ENCODE data around the gene CDH13.
A peak's percentile ranks its signal among the peaks of the same experiment; 100 is the strongest.

The CDH13 gene

GRCh38 chr16:83449861-83450260 is 823.1 kb downstream of the CDH13 start:
- FAIRE-seq (no peak), DNase-seq (ENCODE audit: insufficient read length, low spot score) (no peak)
- TF ChIP-seq POLR2A (IDR thresholded peaks at IDR 0.05; ENCODE audit: low read depth, low read length), result no peak

DNA sequence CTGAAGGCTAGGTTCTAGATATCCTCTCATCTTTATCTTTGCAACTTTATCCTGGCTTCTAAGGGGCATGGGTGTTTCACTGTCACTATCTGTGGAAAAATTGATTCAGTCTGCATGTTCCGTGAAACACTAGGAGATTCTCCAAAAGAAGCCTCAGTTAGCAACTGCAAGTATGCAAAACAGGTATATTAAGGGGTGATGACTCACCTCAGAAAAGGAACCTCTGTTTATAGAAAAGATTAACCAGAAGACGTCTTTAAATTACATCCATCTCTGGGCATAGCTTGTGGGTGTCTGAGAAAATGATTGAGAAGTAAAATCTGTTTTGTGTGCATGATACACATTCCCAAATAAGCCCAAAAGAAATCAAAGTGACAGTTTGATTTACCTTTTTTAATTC is 827.2 kb downstream of the CDH13 start:
- FAIRE-seq (no peak), DNase-seq (ENCODE audit: insufficient read length, low spot score) (no peak)
- no peak for TF ChIP-seq POLR2A (IDR thresholded peaks at IDR 0.05; ENCODE audit: low read depth, low read length)

GRCh38 chr16:83455716-83456115 is 828.9 kb downstream of the CDH13 start:
- FAIRE-seq (no peak), DNase-seq (ENCODE audit: insufficient read length, low spot score) (no peak)
- TF ChIP-seq POLR2A (IDR thresholded peaks at IDR 0.05; ENCODE audit: low read depth, low read length), result no peak

DNA sequence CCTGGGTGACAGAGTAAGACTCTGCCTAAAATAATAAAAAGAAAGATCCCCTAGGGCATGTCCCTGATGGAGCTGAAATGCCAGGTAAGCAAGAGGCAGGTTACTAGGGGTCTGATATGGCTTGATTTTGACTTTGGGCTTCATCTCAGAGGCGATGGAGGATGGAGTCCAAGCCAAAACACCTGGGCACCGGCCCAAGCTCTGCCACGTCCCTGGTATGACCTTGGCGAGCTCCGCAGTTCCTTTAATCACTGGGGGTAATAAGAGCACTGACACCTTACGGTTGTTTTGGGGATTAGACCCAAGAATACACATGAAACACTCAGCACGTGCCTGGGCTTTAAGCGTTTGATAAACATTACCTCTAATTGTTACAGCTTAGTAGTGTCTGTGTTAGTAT is 830.2 kb downstream of the CDH13 start:
- DNase-seq (ENCODE audit: insufficient read length, low spot score) (no peak), FAIRE-seq (no peak)
- no peak for TF ChIP-seq POLR2A (IDR thresholded peaks at IDR 0.05; ENCODE audit: low read depth, low read length)

DNA sequence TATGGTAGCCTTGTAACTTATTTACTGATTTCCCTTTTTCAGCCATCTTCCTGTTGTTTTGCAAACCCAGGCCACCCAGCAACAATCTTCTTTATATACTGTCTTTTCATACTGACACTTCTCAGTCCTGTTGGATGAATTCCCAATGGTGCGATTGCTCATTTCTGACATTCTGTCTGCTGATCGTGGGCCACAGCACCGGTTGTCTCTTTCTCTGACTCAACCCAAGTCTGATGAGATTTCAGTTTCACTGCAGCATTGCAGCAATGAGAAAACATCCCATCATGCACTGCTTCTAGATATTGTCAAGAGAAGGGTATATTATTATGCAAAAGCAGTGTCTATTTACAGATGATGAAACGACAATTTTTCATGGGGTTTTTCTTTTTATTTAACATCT is 831.8 kb downstream of the CDH13 start:
- FAIRE-seq (no peak), DNase-seq (ENCODE audit: insufficient read length, low spot score) (peak; percentile 42)
- TF ChIP-seq POLR2A (IDR thresholded peaks at IDR 0.05; ENCODE audit: low read depth, low read length), result no peak

GRCh38 chr16:83464991-83465390 is 838.2 kb downstream of the CDH13 start:
- no peak for FAIRE-seq
- DNase-seq (ENCODE audit: insufficient read length, low spot score), result no peak
- TF ChIP-seq POLR2A (IDR thresholded peaks at IDR 0.05; ENCODE audit: low read depth, low read length), result no peak

DNA sequence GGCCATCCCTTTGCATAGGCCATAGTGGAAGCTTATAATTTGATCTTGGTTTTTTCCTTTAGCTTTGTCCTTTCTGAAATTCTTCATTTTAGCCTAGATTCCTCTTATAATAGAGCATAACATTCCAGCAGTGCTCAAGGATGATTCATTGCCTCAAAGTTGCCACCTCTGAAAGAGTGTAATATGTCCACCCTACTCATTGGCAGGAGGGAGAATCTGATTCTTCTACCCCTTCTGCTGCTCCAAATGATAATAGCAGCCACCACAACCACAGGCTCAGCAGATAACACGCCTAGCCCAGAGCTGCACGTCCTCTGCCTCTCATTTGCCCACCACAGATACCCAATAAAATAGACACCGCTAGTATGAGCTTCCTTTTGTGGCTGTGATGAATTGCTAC is 843.6 kb downstream of the CDH13 start:
- no peak for TF ChIP-seq POLR2A (IDR thresholded peaks at IDR 0.05; ENCODE audit: low read depth, low read length)
- FAIRE-seq (no peak), DNase-seq (ENCODE audit: insufficient read length, low spot score) (peak; percentile 35)

DNA sequence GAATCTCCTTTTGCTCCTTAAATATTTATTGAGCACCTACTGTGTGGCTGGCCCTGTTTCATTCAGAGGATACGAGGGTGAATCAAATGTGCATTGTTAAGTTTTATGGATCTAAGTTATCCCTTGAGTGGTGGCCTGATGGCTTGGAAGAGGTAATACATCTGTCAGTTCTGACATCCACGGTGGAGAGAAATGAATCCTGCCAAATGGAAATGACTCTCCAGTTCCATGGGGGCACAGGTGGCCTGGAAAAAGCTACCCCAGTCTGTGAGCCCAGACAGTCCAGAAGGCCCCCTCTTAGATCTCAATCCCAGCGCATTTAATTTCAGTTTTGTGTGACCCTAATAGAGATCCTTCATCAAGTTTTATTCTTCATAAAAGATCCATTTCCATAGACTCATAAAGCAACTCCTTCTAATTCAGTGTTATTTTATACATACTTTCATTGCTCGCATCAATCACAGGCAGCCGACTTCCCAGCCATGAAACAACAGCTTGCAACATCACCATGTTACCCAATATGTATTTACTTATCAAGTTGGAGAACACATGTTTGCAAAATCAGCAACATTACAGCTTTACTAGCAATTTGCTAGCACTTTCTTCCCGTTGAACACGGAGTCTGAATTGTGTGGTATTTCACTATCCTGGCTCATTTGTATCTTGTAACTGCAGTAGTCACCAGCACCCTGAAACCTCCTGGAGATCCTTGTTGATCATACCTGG is 846.2 kb downstream of the CDH13 start:
- no peak for TF ChIP-seq POLR2A (IDR thresholded peaks at IDR 0.05; ENCODE audit: low read depth, low read length)
- DNase-seq (ENCODE audit: insufficient read length, low spot score) (no peak), FAIRE-seq (no peak)

DNA sequence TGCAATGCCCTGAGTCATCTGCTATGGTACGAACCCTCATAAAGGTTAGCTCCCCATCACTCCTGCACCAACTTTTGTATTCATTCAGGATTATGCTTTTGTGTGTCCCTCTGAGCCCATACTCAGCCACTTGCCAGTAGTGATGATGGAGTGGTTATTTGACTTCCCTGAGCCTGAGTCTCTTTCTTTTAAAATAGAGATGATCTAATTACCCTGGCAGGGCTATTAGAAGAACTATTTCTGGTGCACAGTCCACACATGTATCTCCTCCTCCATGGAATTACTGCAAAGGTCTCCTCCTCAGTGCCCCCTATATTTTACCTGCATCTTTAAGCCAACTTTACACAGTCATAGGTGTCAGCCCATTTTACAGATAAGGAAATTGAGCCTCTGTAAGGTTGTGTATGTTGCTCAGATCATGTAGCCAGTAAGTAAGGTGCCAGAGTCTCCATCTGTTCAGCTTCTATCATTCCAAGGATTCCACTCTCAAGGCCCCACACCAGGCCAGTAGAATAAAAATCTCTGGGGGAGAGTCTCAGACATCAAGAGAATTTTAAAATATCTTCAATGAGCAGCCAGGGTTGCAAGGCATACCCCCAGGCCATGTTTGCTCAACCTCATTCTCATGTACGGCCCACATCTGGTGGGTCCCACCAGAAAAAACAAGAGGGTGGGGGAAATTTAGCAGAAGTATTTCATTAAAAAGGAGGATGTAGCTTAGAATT is 847.3 kb downstream of the CDH13 start:
- no peak for FAIRE-seq
- TF ChIP-seq POLR2A (IDR thresholded peaks at IDR 0.05; ENCODE audit: low read depth, low read length), result no peak
- DNase-seq (ENCODE audit: insufficient read length, low spot score), result no peak

GRCh38 chr16:83475108-83475507 is 848.3 kb downstream of the CDH13 start:
- no peak for TF ChIP-seq POLR2A (IDR thresholded peaks at IDR 0.05; ENCODE audit: low read depth, low read length)
- FAIRE-seq (no peak), DNase-seq (ENCODE audit: insufficient read length, low spot score) (peak; percentile 16)

DNA sequence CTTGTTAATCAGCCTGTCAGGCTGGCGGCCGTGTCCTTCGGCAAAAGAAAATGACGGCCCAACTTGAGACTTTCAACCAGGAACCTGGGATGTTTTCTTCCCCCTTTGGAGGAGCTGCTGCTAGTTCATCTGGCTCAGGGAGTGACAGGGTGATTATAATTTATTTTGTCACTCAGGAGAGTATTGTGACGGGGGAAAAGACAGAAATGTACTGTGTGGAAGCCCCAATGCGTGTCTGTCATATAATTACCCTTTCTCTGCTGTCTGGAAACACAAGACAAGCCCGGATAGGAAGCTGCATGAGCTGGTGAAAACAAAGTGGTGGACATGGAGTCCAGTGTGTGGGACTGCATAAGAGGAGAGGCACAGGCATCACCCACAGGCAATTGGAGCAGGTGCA is 854.8 kb downstream of the CDH13 start:
- FAIRE-seq, result no peak
- no peak for TF ChIP-seq POLR2A (IDR thresholded peaks at IDR 0.05; ENCODE audit: low read depth, low read length)
- no peak for DNase-seq (ENCODE audit: insufficient read length, low spot score)

DNA sequence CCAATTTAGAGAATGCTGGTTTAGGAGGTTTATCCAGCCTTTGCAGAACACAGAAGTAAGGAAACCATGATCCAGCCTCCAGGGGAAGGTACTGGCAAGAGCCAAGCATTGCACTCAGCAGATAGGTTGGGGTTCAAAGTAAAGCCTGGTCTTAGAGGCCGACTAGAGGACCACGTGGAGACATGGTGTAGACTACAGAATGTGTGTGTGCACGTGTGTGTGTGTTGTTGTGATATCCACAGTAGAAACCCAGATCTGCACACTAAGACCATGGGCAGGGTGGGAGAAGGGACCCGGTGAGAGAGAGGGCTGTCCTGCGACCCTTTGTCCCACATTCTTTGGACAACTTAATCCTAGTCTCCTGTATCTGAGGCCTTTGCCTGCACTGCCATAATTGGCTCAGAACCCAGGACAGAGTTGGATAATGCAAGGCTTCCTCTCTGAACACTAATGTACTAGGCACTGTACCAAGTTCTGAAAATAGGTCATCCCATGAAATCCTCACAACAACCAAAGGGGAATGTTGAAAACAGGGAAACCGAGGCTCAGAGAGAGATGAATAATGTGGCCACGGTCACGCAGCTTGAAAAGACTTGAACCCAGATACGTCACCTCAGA is 855.9 kb downstream of the CDH13 start:
- FAIRE-seq, result no peak
- TF ChIP-seq POLR2A (IDR thresholded peaks at IDR 0.05; ENCODE audit: low read depth, low read length), result no peak
- DNase-seq (ENCODE audit: insufficient read length, low spot score), result no peak

DNA sequence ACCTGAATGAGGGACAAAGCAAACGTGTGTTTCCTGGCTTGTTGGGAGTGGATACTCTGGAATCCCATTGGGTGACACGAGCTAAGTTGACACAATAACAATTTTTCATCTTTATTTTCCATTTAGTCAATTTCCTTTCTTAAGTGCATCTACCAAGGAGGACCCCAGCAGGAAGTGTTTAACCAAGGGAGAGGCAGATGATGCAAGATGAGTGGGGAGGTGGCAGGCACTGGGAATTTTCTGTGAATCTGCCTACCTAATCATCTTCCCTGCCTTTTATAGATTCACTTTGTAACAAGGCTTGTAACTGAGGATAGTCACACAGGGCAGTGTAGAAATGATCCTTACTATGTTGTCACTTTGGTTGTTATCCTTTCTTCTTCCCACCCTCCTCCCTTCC is 863.3 kb downstream of the CDH13 start:
- TF ChIP-seq POLR2A (IDR thresholded peaks at IDR 0.05; ENCODE audit: low read depth, low read length), result no peak
- FAIRE-seq (no peak), DNase-seq (ENCODE audit: insufficient read length, low spot score) (no peak)

DNA sequence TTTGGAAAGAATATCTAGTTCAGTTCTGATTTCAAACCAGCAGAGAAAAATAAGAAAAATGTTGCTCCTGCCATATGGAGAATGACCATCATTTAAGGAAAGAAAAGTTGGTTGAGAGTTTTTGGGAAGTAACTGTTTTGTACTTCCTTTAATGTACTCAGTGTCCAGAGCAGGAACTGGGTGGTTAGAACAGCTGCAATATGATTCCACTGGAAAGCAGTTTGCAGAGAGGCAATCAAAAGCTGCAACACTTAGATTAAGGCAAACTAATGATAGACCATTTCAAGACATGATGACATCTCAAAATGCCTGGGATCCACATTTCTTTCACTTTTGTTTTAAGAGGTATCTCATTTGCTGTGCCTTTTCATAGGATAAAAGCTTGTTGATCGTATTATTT is 867.7 kb downstream of the CDH13 start:
- DNase-seq (ENCODE audit: insufficient read length, low spot score), result no peak
- no peak for TF ChIP-seq POLR2A (IDR thresholded peaks at IDR 0.05; ENCODE audit: low read depth, low read length)
- FAIRE-seq, result no peak

GRCh38 chr16:83501481-83501880 is 874.7 kb downstream of the CDH13 start:
- DNase-seq (ENCODE audit: insufficient read length, low spot score) (no peak), FAIRE-seq (no peak)
- no peak for TF ChIP-seq POLR2A (IDR thresholded peaks at IDR 0.05; ENCODE audit: low read depth, low read length)

All from H54 (cell line).